Stimulated activated CD4-positive, alpha-beta T cell treated with anti-CD3 and anti-CD28 coated beads, TNF-alpha, amount 100 ng/mL, for 24 hours (primary cell): ENCODE measurements around the gene FLT3LG.

Experiments used
- DNase-seq, 3 experiments: peaks; one replicate each; pipeline ENCODE4 v3.0.0-alpha.2; 2020; ENCODE audit warnings: low read depth in 3 of 3

FLT3LG gene

DNA sequence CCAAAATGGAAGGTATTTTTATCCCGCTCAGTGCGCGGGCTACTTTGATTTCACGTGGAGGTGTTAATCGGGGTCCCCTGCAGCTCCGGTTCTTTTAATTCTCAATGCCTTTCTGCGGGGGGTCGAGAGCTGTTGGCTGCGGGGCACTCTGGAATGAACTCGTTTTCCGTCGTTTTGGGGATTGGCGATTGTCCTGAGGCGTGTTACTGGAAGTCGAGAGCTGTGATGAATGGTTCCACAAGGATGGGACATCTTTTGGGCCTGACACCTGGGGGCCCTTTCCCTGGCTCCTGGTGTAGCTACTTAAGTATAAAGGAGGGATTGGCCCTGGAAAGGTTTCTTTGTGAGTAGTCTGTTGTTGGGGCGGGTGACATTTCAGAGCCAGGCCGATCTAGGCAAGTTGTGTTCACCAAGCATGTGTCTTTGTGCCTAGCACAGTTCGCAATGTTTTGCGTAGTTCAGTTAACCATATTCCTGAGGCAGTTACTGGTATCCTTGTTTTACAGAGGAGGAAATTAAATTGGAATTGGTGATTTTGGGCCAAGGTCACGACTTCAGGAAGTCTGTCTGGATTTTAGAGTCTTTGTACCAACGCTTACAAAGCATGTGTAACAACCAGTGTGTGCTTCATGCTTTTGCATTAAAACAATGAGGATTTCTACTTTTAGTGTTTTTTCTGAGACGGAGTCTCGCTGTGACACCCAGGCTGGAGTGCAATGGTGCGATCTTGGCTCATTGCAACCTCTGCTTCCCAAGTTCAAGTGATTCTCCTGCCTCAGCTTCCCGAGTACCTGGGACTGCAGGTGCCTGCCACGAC lies 14.2 kb downstream of the FLT3LG start:
- DNase-seq = peak in 1 of 3 experiments; percentile 27

DNA sequence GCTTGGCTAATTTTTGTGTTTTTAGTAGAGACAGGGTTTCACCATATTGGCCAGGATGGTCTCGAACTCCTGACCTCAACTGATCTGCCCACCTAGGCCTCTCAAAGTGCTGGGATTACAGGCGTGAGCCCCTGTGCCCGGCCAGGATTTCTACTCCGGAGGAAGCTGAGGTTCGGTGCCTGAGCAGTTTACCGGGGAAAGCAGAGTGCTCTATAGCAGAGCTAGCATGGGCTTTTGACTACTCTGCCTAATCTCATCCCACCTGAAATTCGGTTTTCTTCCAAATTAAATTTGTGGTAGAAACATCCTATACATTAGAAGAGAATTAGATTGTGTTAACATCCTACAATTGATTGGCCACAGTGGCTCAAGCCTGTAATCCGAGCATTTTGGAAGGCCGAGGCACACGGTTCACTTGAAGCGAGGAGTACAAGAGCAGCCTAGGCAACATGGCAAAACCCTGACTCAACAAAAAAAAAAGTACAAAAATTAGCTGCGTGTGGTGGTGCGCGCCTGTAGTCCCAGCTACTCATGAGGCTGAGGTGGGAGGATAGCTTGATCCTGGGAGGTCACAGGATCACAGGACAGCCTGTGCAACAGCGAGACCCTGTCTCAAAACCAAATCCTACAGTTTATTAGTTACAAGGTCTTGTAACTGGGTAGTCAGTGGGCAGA lies 15.0 kb downstream of the FLT3LG start:
- DNase-seq = peak in 1 of 3 experiments; percentile 33

DNA sequence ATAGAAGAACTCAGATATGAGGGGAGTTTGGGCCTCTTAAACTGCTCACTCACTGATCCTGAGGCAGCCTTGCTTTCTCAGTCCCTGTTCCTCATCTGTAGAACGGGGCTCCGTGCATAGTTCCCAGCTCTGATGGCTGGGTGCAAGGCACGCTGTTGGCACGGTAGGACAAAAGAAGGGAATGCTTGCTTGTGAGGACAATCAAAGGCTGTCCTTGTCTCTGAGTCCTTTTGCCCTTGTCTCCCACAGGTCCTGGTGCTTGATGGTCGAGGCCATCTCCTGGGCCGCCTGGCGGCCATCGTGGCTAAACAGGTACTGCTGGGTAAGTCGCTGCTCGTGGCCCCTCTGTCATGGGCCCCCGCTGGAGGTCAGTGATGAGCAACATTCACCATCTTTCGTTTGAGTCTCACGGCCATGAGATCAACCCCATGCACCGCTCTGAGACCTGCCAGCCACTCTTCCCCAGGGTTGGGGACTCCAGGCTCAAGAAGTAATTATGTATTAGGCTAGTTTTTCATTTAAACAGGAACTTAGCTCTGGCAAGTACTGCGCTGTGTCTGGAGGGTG lies 15.7 kb downstream of the FLT3LG start:
- DNase-seq = peak in 1 of 3 experiments; percentile 39

DNA sequence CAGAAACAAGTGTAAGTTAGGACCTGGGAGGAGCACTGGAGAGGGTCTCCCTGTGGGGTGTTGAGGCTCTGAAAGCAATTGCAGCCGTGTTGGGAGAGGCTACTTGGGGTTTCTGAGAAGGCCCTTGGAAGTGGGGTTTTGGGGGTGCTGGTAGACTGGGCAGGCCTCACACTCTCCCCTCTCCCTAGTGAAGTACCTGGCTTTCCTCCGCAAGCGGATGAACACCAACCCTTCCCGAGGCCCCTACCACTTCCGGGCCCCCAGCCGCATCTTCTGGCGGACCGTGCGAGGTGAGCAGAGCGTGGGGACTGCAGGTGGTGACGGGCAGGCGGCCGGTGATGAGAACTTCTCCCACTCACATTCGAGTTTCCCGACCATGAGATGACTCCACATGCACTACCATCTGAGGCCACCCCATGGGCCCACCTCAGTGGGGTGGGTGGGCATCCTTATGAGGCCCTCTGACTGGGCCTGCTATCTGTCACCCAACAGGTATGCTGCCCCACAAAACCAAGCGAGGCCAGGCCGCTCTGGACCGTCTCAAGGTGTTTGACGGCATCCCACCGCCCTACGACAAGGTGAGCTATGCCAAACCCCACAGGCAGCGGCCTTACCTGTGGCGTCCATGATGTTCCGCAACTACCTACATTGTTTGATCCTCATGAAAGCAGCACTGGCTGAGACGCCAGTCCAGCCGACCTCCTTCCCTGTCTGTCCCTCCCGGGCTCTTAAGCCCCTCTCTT lies 16.4 kb downstream of the FLT3LG start:
- no peak for DNase-seq

DNA sequence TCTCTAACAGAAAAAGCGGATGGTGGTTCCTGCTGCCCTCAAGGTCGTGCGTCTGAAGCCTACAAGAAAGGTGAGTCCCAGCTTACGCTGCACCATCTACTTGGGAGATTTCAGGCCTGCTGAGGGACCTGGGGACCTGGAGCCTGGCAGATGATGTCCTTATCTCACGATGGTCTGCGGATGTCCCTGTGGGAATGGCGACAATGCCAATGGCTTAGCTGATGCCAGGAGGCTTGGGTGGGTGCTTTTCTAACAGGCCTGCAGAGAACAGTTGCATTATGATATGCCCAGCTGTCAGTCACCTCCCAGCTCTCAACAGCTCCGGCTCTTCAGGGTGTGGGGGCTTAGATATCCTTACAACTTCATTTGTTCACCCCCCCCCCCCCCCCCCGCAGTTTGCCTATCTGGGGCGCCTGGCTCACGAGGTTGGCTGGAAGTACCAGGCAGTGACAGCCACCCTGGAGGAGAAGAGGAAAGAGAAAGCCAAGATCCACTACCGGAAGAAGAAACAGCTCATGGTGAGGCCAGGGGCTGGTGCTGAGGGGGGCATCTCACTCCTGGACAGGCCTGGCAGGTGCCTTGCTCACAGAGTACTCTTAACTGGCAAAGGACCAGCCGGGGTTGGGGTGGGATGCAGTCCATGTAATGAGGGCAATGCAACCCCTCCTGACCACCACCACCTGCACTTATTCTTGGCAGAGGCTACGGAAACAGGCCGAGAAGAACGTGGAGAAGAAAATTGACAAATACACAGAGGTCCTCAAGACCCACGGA lies 17.2 kb downstream of the FLT3LG start:
- no peak for DNase-seq

DNA sequence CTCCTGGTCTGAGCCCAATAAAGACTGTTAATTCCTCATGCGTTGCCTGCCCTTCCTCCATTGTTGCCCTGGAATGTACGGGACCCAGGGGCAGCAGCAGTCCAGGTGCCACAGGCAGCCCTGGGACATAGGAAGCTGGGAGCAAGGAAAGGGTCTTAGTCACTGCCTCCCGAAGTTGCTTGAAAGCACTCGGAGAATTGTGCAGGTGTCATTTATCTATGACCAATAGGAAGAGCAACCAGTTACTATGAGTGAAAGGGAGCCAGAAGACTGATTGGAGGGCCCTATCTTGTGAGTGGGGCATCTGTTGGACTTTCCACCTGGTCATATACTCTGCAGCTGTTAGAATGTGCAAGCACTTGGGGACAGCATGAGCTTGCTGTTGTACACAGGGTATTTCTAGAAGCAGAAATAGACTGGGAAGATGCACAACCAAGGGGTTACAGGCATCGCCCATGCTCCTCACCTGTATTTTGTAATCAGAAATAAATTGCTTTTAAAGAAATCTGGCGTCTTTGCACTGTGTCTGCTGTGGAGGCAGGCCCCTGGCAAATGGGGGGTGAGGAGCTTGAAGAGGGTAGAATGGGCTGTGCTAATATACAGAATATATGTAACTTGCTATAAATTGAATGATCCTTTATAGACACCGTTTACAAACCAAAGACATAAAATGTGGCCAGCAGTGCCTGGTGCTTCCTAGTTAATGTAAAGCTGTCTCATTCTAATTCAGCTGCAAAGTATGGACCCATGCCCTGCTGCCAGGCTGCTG lies 18.0 kb downstream of the FLT3LG start:
- DNase-seq = no peak

DNA sequence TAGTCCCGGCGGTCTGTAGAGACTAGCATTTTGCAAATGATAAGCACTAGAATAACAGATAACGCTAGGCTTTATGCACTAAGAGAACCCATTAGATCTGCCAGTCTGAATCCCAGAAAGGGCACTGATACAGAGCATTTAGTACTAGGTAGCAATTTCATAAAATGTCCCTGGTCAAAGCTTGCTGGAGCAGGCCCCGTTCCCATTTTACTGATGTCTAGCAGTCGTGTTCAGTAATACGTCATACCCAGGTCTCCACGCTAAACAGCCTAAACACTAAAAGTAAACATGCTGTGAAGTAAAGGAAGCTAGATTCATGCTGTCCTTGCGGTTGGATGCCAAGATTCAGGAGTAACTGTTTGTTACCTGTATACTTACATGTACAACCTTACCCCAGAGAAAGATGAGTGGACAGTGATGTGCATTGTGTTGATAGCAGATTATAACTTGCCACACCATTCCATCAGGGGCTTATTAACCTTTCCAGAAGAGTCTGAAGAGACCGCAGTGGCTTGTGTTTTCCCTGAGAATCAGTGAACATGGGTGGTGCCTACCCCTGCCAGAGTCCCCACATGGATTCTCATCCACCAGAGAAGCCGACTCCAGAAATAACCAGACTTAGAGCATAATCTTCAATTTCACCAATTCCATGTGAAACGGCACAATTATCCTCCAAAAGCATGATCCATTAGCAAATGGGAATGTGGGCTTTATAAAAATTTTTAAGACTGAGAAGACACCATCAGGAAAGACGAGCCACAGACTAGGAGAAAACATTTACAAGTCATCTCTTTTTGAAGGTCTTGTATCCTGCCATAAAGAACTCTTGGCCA lies 18.8 kb downstream of the FLT3LG start:
- peak in 1 of 3 experiments; percentile 32 for DNase-seq

DNA sequence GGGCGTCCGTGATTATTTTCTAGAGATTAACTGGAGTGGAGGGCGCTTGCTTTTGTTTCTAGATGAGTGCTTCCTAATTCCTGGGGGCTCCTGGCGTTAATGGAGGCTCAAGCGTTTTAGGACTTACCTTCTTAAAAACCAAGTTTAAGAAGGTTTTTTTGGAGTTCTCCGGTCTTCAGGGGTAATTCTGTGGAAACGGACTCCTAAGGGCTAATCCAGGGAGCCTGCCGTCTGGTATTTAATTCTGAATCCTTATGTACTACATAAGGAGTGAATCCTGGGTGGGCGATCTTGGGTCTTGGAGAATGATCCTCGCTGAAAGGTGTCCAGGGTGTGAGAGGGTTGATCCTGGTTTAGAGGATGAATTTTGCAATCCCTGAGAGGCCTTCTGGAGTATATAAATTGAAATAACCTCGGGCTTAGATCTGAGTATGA lies 22.6 kb downstream of the FLT3LG start:
- DNase-seq = no peak

DNA sequence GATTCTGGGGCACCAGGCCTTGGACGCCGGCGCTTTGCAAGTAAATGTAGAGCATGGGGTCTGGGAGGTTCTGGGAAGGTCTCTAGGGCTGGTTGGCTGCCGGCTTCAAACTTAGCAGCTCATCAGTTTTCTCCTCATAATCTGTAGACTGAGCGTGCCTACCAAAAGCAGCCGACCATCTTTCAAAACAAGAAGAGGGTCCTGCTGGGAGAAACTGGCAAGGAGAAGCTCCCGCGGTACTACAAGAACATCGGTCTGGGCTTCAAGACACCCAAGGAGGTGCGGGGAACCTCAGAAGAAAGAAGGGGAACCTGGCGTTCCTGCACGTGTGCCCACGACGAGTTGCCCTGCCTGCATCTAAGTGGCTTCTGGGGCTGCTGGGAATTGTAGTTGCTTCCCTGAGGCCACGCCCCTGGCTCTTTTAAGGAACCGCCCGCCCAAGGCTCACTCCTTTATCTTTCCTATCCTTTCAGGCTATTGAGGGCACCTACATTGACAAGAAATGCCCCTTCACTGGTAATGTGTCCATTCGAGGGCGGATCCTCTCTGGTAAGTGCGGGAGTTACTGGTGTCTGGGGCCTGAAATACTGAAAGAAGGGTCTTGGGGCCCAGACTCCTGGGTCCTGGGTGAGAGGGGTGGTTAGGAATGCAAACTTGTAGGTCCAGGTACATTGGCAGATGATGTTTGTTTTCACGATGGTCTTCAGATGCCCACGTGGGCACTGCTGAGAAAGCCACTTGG lies 23.2 kb downstream of the FLT3LG start:
- peak in 1 of 3 experiments; percentile 75 for DNase-seq

DNA sequence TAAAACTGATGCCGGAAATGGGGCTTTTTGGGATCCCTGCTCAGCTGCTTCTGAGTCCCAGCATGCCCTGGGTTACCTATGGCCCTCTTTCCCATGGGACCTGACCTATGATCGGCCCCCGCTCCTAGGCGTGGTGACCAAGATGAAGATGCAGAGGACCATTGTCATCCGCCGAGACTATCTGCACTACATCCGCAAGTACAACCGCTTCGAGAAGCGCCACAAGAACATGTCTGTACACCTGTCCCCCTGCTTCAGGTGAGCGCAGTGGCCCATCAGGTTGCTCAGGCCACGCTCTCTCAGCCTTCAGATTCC lies 23.7 kb downstream of the FLT3LG start:
- no peak for DNase-seq

DNA sequence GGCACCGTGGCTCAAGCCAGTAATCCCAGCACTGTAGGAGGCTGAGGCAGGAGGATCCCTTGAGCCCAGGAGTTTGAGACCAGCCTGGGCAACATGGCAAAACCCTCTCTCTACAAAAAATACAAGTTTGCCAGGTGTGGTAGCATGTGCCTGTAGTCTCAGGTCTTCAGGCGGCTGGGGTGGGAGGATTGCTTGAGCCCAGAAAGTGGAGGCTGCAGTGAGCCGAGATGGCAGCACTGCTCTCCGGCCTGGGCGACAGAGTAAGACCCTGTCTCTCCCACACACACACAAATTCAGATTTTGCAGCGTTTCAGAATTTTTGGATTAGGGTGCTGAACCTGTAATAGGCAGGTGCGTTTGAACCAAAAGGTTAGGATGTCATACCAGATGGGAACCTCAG lies 24.5 kb downstream of the FLT3LG start:
- no peak for DNase-seq

DNA sequence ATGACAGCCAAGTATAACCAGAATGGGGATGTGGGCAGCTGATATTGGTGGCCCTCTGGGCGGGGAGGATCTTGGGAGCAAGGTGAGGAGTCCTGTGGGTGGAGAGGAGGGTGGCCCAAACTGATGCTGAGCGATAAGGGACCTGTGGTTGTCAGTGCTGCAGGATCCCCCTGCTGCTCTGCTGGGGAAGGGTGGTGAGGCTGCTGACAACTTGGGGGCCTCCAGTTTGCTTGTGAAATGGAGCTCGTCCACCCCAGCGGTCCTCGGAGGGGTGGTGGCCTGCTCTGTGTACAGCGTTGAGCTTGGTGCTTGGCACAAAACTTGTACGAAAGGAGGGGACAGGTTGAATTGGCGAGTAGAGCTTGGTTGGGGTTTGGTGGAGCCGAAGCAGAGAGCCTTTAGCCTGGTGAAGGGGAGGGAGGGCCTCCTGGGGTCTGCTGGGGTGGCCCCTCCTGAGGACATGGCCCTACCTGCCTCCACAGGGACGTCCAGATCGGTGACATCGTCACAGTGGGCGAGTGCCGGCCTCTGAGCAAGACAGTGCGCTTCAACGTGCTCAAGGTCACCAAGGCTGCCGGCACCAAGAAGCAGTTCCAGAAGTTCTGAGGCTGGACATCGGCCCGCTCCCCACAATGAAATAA lies 25.1 kb downstream of the FLT3LG start:
- DNase-seq = no peak

DNA sequence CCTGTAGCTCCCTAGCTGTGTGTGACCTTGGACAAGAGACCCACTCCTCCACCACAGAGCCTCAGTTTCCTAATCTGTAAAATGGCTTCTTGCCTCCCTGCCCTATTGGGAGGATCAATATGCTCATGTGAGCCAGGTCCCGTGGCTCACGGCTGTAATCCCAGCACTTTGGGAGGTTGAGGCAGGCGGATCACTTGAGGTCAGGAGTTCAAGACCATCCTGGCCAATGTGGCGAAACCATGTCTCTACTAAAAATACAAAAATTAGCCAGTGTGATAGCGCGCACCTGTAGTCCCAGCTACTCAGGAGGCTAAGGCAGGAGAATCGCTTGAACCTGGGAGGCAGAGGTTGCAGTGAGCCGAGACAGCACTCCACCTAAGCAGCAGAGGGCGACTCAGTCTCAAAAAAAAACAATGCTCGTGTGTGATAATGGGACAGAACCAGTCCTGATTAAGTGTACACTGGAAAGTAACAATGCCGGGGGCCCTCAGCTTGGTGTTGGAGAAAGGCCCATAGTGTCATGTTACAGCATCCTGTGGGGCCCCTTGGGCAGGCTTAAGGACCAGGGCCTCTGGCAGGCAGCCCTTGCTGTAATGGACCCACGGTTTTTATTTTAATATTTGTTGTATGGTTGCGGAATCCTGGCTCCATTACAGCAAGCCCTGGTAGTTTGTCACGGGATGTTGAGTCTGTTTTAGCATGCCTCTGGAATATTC lies 29.0 kb downstream of the FLT3LG start:
- no peak for DNase-seq

DNA sequence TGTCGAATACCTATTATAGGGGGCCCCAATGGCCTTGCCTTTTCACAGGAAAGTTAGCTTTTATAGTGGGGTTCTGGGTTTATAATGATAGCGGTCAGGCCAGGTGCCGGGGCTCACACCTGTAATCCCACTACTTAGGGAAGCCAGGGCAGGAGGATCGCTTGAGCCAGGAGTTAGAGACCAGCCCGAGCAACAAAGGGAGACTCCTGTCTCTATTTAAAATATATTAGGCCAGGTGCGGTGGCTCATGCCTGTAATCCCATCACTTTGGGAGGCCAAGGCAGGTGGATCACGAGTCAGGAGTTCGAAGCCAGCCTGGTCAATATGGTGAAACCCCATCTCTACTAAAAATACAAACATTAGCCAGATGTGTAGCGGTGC lies 29.6 kb downstream of the FLT3LG start:
- DNase-seq = no peak

DNA sequence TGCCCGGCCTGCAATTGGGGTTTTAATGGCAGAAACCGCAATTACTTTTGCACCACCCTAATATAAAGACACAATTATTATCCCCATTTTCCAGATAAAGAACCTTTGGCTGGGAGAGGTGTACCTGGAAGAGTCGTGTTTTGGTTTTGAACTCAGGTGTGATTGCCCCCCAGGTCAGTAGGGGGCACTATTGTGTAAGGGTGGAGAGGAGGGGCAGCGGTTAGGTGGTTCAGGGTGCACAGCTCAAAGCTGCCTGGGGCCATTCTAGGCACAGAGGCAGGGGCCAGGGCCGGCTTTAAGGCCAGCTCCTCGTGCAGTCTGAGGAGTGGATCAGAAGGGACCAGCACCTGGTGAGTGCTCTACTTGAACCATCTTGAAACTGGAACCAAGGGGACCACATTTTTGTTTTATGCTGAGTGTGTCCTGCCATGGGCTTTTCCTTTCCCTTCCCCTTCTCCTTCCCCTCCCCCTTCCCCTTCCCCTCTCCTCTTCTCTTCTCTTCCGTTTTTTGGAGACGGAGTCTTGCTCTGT lies 32.6 kb downstream of the FLT3LG start:
- peak in 1 of 3 experiments; percentile 74 for DNase-seq

DNA sequence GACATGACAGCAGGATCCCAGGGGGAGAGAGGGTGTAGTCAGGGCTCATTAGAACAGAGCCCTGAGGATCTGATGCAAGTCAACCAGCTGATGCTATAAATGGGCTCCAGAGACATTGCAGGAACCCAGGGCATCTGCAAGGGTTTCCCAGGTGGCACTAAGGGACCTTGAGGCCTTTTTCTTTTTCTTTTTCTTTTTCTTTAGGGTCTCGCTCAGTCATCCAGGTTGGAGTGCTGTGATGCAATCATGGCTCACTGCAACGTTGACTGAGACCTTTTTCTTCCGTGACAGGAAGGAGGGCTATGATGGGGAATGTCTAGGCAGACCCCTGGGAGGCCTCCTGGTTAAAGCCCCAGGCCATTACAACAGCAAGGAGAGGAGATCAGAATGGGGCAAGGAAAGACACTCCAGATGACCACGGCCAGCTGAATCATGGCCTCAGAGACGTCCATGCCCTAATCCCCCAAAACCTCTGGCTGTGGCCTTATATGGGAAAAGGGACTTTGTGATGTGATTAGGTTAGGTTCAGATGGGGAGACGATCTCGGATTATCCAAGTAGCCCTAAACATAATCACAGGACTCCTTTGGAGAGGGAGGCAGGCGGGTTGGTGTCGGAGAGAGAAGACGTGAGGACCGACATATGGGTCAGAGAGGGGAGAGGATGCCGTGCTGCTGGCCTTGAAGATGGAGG lies 33.9 kb downstream of the FLT3LG start:
- no peak for DNase-seq
